Upper lobe of right lung (tissue), 1 donor: ENCODE results near the gene SYT9. TPM values are rescaled to one million over a fixed set of nuclear protein-coding genes. Genes with fewer than 3 reads are reported as not detected.
"Not testable (repeated sequence)": the region's sequence is repeated elsewhere in the genome, so short reads cannot be mapped to it uniquely, and the experiment has no call there.

Source experiments
- ATAC-seq: fragments of 200-7000 bp; cut with Tn5 transposase; one replicate; pipeline ENCODE4 v1.9.1; 2020; ENCODE audit warnings: mild to moderate bottlenecking, moderate library complexity
- DNase-seq: peaks from one replicate; pipeline ENCODE4 v3.0.0-alpha.2; 2020
- H3K27ac ChIP-seq: fragments of 200-600 bp; one replicate; pipeline ENCODE4 v1.8.0; 2022
- H3K27me3 ChIP-seq: fragments of 200-600 bp; one replicate; pipeline ENCODE4 v1.8.0; 2022; ENCODE audit warnings: mild to moderate bottlenecking
- H3K36me3 ChIP-seq: fragments of 200-600 bp; one replicate; pipeline ENCODE4 v1.8.0; 2022
- H3K4me1 ChIP-seq: fragments of 200-600 bp; one replicate; pipeline ENCODE4 v1.8.0; 2022
- H3K4me3 ChIP-seq: fragments of 200-600 bp; one replicate; pipeline ENCODE4 v1.8.0; 2022; ENCODE audit warnings: mild to moderate bottlenecking
- H3K9me3 ChIP-seq: fragments of 200-600 bp; one replicate; pipeline ENCODE4 v1.8.0; 2022
- intact Hi-C: fragments of 100-400 bp; cut with DNase I; formaldehyde crosslinking; loops from one replicate; pipeline ENCODE4 v1.11.0; 2022
- microRNA-seq: library from miRNA; unstranded; fragments of <30 nt; microRNA quantifications from one replicate; pipeline ENCODE4 v1.2.0, GENCODE V29; 2020; ENCODE audit warnings: borderline microRNAs expressed
- total RNA-seq: library from RNA; stranded (reverse); fragmentation: NEBNext Ultra II Directional; extraction: Animal tissue kit (Norgen Biotek cat#: 25700); gene quantifications from one replicate; pipeline ENCODE4 v1.2.1, GENCODE V29; 2021
- TF ChIP-seq, protein P1 (sequence below): fragments of 200-600 bp; IDR thresholded peaks from one replicate; pipeline ENCODE4 v1.8.0; 2022; ENCODE audit warnings: antibody characterized with exemption
- donor health status: DM: no; HTN: yes; CAD: no; lungs with severe emphysema.

Gene SYT9
- total RNA-seq, 1 donor from 2014 or later = 0.14 TPM

DNA sequence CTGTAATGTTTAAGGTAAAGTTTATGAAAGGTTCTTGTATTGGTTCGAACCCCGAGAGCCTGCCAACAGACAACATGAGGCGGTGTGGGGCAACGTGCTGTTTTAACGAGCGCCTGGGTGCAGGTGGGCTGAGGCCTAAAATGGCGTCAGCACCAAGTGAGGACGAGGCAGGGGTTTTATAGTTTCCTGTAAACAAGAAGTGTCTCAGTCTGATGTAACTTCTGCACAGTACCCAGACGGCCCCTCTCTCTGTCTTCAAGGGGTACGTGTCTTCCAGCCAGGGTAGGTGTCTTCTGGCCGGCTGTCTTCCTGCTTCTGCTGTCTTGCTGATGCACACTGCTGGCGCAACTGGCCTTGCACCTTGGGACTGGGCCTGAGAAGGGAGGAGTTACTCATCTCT, 264.8 kb downstream of the SYT9 start:
- no peak for DNase-seq
- no peak overlapping the region for H3K27ac ChIP-seq
- no peak for ATAC-seq
- no peaks in the 10 kb centered on the region for H3K36me3 ChIP-seq
- H3K9me3 ChIP-seq = no peaks in the 10 kb centered on the region
- TF ChIP-seq, protein P1, sequence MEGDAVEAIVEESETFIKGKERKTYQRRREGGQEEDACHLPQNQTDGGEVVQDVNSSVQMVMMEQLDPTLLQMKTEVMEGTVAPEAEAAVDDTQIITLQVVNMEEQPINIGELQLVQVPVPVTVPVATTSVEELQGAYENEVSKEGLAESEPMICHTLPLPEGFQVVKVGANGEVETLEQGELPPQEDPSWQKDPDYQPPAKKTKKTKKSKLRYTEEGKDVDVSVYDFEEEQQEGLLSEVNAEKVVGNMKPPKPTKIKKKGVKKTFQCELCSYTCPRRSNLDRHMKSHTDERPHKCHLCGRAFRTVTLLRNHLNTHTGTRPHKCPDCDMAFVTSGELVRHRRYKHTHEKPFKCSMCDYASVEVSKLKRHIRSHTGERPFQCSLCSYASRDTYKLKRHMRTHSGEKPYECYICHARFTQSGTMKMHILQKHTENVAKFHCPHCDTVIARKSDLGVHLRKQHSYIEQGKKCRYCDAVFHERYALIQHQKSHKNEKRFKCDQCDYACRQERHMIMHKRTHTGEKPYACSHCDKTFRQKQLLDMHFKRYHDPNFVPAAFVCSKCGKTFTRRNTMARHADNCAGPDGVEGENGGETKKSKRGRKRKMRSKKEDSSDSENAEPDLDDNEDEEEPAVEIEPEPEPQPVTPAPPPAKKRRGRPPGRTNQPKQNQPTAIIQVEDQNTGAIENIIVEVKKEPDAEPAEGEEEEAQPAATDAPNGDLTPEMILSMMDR = no peak
- H3K4me3 ChIP-seq = no peak overlapping the region
- H3K4me1 ChIP-seq = peaks cover 23% of the 10 kb centered on the region
- intact Hi-C loops = no loop called here
- H3K27me3 ChIP-seq = no peaks in the 10 kb centered on the region

DNA sequence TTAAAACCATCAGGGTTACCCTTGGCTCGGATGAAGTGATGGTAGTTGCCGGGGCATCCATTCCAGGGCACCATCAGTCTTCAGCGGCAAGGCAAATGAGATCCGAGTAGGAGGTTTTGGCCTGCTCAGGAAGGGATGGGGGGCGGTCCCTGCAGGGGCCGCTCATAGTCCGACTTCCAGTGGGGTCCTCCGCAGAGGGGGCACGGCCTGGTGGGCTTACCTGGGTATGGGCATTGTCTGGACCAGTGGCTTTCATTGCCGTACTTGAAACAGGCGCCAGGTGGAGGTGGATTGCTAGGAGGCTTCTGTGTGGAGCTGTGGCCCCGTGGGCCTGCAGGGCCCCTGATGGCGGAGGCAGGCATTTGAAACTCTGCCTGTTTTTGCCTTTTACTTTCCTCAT, 266.0 kb downstream of the SYT9 start:
- H3K36me3 ChIP-seq, H3K9me3 ChIP-seq, H3K27me3 ChIP-seq, H3K4me3 ChIP-seq, intact Hi-C loops, H3K27ac ChIP-seq, DNase-seq, ATAC-seq: not testable (repeated sequence)
- peaks cover 14% of the 10 kb centered on the region for H3K4me1 ChIP-seq

Small RNAs within 50 kb of the gene (microRNA-seq; reads per million reads assigned to microRNA genes)
- gene MIR302E = not detected

Other genes with a start within 250 kb of the SYT9 start
- gene ZNF214, start 231.6 kb upstream of the SYT9 start, total RNA-seq = 3.7 TPM
- not detected for gene NLRP14, start 231.4 kb upstream of the SYT9 start, total RNA-seq
- gene RBMXL2, start 162.9 kb upstream of the SYT9 start, total RNA-seq = not detected
- gene OLFML1, start 233.6 kb downstream of the SYT9 start, total RNA-seq = 30.6 TPM